Middle frontal gyrus (tissue), 1 donor: ENCODE data around the gene THAP11.
"Not testable (repeated sequence)": the region's sequence is repeated elsewhere in the genome, so short reads cannot be mapped to it uniquely, and the experiment has no call there.

Experiments
- DNase-seq: peaks from one replicate; pipeline ENCODE4 v3.0.0-alpha.2; 2015; ENCODE audit warnings: low spot score; ENCODE audit errors: extremely low spot score

Gene THAP11

GRCh38 chr16:67834242-67834614 is 7.9 kb upstream of the THAP11 start:
- no peak for DNase-seq

DNA sequence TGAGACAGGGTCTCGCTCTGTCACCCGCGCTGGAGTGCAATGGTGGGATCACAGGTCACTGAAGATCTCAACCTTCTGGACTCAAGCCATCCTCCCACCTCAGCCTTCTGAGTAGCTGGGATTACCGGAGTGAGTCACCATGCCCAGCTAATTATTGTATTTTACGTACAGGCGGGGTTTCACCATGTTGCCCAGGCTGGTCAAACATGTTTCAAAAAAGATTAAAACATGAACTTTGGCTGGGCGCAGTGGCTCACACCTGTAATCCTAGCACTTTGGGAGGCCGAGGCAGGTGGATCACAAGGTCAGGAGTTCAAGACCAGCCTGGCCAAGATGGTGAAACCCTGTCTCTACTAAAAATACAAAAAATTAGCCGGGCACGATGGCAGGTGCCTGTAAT is 4.9 kb upstream of the THAP11 start:
- not testable (repeated sequence) for DNase-seq

GRCh38 chr16:67837811-67838210 is 4.3 kb upstream of the THAP11 start:
- no peak for DNase-seq

GRCh38 chr16:67841198-67841815 is 813 bp upstream of the THAP11 start:
- no peak for DNase-seq

DNA sequence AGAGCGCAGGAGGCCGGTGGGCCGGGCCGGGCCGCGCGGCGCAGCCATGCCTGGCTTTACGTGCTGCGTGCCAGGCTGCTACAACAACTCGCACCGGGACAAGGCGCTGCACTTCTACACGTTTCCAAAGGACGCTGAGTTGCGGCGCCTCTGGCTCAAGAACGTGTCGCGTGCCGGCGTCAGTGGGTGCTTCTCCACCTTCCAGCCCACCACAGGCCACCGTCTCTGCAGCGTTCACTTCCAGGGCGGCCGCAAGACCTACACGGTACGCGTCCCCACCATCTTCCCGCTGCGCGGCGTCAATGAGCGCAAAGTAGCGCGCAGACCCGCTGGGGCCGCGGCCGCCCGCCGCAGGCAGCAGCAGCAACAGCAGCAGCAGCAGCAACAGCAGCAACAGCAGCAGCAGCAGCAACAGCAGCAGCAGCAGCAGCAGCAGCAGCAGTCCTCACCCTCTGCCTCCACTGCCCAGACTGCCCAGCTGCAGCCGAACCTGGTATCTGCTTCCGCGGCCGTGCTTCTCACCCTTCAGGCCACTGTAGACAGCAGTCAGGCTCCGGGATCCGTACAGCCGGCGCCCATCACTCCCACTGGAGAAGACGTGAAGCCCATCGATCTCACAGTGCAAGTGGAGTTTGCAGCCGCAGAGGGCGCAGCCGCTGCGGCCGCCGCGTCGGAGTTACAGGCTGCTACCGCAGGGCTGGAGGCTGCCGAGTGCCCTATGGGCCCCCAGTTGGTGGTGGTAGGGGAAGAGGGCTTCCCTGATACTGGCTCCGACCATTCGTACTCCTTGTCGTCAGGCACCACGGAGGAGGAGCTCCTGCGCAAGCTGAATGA is 606 bp downstream of the THAP11 start:
- peak; percentile 29 for DNase-seq

DNA sequence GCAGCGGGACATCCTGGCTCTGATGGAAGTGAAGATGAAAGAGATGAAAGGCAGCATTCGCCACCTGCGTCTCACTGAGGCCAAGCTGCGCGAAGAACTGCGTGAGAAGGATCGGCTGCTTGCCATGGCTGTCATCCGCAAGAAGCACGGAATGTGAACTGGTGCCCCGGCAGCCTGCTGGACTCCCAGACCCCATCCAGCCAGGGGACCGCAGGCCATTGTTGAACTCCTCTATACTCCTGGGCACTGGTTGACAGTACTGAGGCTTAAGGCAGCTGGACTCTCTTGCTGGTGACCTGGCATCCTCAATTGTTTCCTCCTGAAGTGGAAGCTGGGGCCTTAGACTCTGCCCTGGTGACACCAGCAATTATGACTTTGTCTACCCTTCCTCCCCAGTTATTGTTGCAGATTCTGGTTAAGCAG is 1.2 kb downstream of the THAP11 start:
- DNase-seq, result no peak

GRCh38 chr16:67844497-67844896 is 2.4 kb downstream of the THAP11 start:
- DNase-seq, result no peak

DNA sequence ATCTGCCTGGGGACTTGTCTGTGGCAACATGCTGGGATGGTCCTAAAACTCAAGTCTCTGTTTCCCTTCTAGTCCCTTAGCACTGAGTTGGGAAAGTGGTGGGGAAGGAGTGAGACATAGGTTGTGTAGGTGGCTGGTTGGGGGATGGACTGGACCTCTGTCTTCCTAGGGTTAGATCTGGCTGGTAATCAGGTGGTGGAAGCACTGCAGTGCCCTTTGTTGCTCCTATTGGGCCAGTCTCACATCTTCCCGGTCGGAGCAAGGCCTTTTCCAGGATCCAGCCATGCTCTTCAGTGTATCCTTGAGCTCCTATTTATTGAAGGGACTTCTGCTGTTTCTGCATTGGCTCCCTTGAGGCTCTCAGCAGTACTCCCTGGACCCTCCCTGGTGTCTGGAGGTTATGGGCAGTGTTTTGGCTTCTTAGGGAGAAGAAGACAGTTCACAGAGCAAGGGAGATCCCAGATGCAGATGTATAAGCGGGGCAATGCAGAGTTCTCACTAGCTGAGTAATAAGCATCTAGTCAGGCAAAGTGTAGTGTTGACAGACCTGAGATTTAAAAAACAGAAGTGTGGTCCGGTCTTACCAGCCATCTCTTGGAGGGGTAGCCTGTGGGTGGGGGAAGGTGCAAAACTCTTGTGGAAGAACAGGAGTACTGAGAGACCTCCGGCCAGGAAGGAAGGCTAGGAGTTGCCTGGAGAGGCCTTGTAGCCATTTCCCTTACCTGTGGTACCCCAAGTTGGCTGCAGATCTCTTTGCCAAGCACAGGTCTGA is 3.4 kb downstream of the THAP11 start:
- DNase-seq, result no peak

DNA sequence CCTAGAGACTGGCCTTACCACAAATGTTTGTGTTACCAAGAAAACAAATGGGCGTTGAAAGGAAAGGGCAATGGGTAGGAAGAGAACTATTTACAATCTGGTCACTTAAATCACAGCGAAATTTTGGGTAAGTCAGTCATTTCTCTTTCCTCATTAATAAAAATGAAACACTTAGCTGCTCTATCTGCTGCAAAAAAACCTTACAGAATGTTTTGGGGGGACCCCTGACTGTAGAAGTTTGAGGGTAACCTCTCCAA is 3.9 kb downstream of the THAP11 start:
- no peak for DNase-seq

GRCh38 chr16:67846320-67847063 is 4.4 kb downstream of the THAP11 start, which contains the start of gene NUTF2:
Gene NUTF2, plus strand, starts transcription at chr16:67846933. Its CDS starts 18,198 bp downstream, at chr16:67865131.
- DNase-seq, result peak; percentile 91

DNA sequence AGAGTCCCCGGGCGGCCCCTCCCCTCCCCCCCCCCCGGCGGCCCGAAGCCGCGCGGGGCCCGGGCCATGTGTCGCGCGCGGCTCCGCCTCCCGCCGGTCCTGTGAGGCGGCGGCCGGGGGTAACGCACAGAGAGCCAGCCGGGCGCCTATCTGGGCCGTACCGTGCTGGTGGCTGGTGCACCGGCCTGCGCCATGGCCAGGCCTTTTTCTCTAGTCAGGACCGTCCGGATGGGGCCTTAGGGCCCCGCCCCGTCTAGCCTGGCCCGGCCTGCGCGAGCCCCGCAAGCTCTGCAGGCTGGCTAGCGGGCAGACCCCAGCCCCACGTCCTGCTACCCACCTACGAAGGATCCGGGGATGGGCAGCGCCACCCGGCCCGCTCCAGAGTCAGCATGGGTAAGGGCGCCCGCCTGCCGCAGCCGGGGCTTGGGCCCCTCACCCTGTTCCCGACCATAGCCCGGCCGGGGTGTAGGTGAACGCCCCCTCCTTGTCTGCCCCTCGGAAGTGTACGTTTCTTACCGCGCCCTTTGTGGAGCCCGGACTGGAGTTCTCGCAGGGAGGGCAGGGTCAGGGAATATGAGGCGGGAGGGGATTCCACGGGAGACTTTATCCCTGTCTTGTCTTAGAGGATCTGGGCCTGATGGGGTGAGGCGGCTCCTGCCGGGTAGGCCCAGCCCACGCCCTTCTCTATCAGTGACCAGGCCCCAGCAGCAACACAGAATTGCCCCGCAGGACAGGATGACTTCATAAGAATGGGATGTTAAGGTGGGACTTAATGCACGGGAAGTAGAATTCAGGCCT is 5.1 kb downstream of the THAP11 start, which contains the start of gene CENPT:
CENPT (minus strand) TSS at position 630 of the 798 bp plus-strand sequence. CDS start 13,834 bp downstream, outside the sequence.
- no peak for DNase-seq

DNA sequence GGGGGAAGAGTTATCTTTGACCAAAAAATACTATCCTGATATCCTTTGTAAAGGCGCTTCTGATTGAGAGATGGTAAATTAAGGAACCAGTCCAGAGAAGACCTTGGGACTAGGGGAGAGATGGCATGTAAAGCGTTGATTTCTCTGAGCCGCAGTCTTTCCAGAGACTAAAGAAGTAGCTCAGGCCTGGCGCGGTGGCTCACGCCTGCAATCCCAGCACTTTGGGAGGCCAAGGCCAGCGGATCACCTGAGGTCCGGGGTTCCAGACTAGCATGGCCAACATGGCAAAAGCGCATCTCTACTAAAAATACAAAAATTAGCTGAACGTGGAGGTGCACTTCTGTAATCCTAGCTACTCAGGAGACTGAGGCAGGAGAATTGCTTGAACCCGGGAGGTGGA is 6.0 kb downstream of the THAP11 start:
- no peak for DNase-seq

DNA sequence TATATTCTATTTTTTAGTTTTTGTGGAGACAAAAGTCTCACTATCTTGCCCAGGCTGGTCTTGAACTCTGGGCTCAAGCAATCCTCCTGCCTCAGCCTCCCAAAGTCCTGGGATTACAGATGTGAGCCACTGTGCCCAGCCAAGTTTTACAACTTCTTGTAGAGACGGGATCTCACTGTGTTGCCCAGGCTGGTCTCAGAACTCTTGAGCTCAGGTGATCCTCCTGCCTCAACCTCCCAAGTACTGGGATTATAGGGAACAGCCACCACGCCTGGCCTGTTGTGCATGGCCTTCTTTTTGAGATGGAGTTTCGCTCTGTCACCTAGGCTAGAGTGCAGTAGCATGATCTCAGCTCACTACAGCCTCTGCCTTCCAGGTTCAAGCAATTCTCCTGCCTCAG is 11.6 kb downstream of the THAP11 start:
- no peak for DNase-seq

GRCh38 chr16:67855789-67856188 is 13.7 kb downstream of the THAP11 start:
- no peak for DNase-seq

DNA sequence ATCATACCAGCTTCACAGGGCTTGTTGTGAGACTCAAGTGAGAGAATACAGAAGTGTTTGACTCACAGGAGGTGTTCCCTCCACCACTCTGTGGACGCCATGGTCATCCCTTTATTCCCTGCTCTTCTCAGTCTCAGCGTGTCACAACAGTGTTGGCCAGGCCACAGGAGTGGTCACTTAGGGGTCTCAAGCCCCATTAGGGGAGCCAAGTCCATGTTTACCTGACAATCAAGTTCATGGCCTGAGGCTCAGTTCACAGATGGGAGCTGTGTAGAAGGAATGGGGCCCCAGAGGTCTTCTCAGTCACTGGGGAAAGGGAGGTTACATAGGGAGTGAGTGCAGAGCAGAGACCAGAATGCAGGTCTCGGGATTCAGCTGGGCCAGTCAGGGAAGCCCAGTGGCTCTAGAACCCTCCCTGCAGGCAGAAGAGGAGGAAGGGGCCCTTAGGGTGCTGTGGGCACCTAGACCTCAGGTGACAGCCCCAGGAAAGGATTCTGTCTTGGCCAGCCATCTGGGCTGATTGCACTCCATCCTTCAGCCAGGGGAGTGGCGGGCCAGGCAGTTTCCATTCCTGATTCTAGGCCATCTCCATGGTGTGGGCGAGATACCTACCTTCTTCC is 14.9 kb downstream of the THAP11 start:
- no peak for DNase-seq

DNA sequence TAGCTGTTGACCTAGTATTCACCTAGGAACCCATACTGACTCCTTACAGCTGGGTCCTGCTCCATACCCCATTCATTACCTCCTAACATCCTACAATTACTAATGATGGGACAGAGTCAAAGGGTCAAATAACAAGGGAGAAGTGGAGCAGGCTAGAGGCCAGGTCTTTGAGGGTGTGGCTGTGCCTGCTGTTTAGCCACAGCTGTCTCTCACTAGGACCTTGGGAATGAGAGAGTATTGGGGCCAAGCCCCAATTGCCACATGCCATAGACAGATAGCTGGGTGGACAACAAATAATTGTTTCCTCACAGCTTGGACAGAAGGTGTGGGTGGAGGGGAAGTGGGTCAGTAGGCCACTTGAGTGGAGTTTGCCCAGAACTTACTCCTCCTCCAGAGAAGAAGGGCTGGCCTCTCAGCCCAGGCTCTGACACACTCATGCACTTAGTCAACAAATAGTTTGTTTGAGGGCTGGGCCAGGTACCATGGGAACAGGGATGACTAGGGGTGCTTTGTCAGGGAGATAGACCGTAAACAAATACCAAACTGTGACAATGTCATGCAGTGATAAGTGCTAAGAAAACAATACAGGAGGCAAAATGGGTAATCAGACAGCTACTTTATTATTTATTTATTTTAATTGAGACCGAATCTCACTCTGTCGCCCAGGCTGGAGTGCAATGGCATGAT is 15.6 kb downstream of the THAP11 start:
- DNase-seq, result no peak

DNA sequence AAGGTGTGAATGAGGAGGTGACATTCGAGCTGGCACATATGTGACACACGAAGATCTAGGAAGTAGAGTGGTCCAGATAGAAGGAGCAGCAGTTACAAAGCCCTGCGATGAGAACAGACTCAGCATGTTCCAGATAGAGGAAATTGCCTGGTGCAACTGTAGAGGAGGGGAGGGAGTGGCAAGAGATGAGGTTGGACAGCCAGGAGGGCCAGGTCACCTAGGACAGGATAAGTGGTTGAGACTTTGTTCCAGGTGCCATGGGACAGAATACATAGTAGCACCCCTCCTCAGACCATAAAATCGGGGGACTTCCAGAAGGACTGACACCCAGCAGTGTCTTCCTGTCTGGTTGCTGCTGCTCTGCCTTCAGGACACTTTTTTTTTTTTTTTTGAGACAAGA is 16.4 kb downstream of the THAP11 start:
- no peak for DNase-seq

GRCh38 chr16:67860589-67861398 is 18.7 kb downstream of the THAP11 start:
- no peak for DNase-seq

DNA sequence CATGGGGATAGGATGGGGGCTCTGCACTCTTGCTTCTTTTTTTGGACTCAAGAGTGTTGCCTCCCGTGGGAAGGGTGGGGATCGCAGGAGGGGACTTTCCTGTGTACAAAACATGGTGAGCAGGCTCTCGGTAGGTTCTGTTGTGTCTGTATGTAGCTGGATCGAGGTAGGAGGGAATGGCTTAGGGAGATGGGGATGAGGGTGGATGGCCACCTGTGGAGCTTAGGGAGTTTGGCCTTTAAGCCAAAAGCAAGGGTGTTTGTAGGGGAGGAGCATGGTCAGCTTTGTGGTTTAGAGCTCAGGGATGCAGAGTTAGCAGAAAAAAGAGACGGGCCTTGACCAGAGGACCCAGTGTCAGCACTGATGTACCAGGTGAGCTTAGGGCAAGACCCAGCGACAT is 19.8 kb downstream of the THAP11 start:
- no peak for DNase-seq
